Sigmoid colon (tissue), 3 donors: ENCODE measurements around the gene RTL10.

ENCODE experiments used
- CTCF ChIP-seq, 4 experiments: fragments of 450-650 bp in 3 of 4; fragments of 200-600 bp in 1 of 4; IDR thresholded peaks; one replicate each; pipeline ENCODE4 v1.5.1; 2016 to 2019; ENCODE audit warnings: antibody characterized with exemption in 4 of 4, mild to moderate bottlenecking in 3 of 4, moderate library complexity in 2 of 4
- POLR2A ChIP-seq, 2 donors: fragments of 450-650 bp; IDR thresholded peaks; one replicate each; pipeline ENCODE4 v1.6.1; 2016; ENCODE audit warnings: antibody characterized with exemption in 2 of 2, mild to moderate bottlenecking in 2 of 2, moderate library complexity in 2 of 2

GRCh38 chr22:19888131-19888746 lies 33.6 kb upstream of the RTL10 start:
- TF ChIP-seq CTCF (IDR thresholded peaks at IDR 0.05) = no peak
- no peak for TF ChIP-seq POLR2A (IDR thresholded peaks at IDR 0.05)
